GM12878 (cell line): ENCODE results near the gene OPRM1. TPM values are rescaled to one million over a fixed set of nuclear protein-coding genes. Genes with fewer than 3 reads are reported as not detected.

Source experiments
- ATAC-seq: fragments of 200-7000 bp; cut with Tn5 transposase; 3 replicates; pipeline ENCODE4 v1.9.1; 2020; ENCODE audit warnings: mild to moderate bottlenecking, moderate library complexity
- BruUV-seq: library from RNA; stranded (reverse); fragments of 400-500 nt; replicated peaks from 2 replicates; lab custom pipeline; 2021; lab: Mats Ljungman, UMichigan
- CTCF ChIA-PET: fragments of 300-600 bp; sonication (Branson Sonifier 250); formaldehyde crosslinking; extraction: SDS; loops from one replicate; lab custom pipeline; 2021; ENCODE audit warnings: inconsistent platforms; lab: Yijun Ruan, JAX
- POLR2A ChIA-PET: fragments of 350-600 bp; formaldehyde crosslinking; extraction: SDS; loops from one replicate; lab custom pipeline; 2021; ENCODE audit warnings: inconsistent platforms; lab: Charles Lee
- RAD21 ChIA-PET: fragments of 300-600 bp; sonication (Branson Sonifier 250); formaldehyde crosslinking; loops from one replicate; lab custom pipeline; 2023; ENCODE audit warnings: antibody characterized with exemption; ENCODE audit not compliant: unreplicated experiment; lab: Charles Lee
- SMC1A ChIA-PET: fragments of 300-600 bp; sonication (Branson Sonifier 250); formaldehyde crosslinking; loops from one replicate; lab custom pipeline; 2023; ENCODE audit not compliant: unreplicated experiment, uncharacterized antibody; lab: Charles Lee
- DNase-seq: peaks from one replicate; pipeline ENCODE4 v3.0.0-alpha.2; 2011; ENCODE audit warnings: low read depth, low spot score
- FAIRE-seq: peaks from 3 replicates; lab custom pipeline; 2011; peaks lifted over from hg19 to GRCh38; lab: Jason Lieb, UNC
- H2AFZ ChIP-seq: 2 replicates; pipeline ENCODE4 v1.6.0; 2011; ENCODE audit warnings: low read depth, low read length, control low read depth; ENCODE audit not compliant: control insufficient read depth
- H3K27ac ChIP-seq: 2 replicates; pipeline ENCODE4 v1.5.1; 2011; ENCODE audit warnings: control low read depth; ENCODE audit not compliant: control insufficient read depth, insufficient read depth
- H3K27me3 ChIP-seq, 2 experiments: replicated peaks in 1 of 2; 2 replicates each; pipeline versions ENCODE4 v1.6.0 to v1.6.1; 2011; ENCODE audit warnings: low read length in 1 of 2; ENCODE audit not compliant: control insufficient read depth in 2 of 2, insufficient read depth in 2 of 2
- H3K36me3 ChIP-seq, 2 experiments: 2 replicates each; pipeline ENCODE4 v1.5.1; 2011; ENCODE audit warnings: low read length in 1 of 2; ENCODE audit not compliant: control insufficient read depth in 2 of 2, insufficient read depth in 2 of 2
- H3K4me1 ChIP-seq: 2 replicates; pipeline ENCODE4 v1.6.1; 2011; ENCODE audit warnings: mild to moderate bottlenecking, low read length, moderate library complexity, mixed read lengths; ENCODE audit not compliant: control insufficient read depth, insufficient read depth
- H3K4me2 ChIP-seq: 2 replicates; pipeline ENCODE4 v1.6.0; 2011; ENCODE audit warnings: control low read depth; ENCODE audit not compliant: control insufficient read depth, insufficient read depth
- H3K4me3 ChIP-seq: fragments of 200-600 bp; sonication (generic); 2 replicates; pipeline ENCODE4 v1.5.1; 2016
- H3K79me2 ChIP-seq: 2 replicates; pipeline ENCODE4 v1.6.0; 2011; ENCODE audit warnings: low read length; ENCODE audit not compliant: control insufficient read depth, insufficient read depth
- H3K9ac ChIP-seq: 2 replicates; pipeline ENCODE4 v1.8.0; 2011; ENCODE audit warnings: low read length, control low read depth, mixed read lengths; ENCODE audit not compliant: control insufficient read depth, insufficient read depth
- H3K9me3 ChIP-seq: replicated peaks from 3 replicates; pipeline ENCODE4 v1.5.1; 2011; ENCODE audit warnings: mild to moderate bottlenecking, low read length; ENCODE audit not compliant: control insufficient read depth, insufficient read depth
- H4K20me1 ChIP-seq: 2 replicates; pipeline ENCODE4 v1.6.0; 2011; ENCODE audit not compliant: control insufficient read depth, insufficient read depth
- CBFB ChIP-seq: IDR thresholded peaks from 2 replicates; pipeline ENCODE4 v1.6.1; 2016; ENCODE audit warnings: antibody characterized with exemption, low read depth
- ESRRA ChIP-seq: IDR thresholded peaks from 2 replicates; pipeline ENCODE4 v1.6.1; 2012; ENCODE audit warnings: mild to moderate bottlenecking, low read length, improper control_type of control experiment
- MEF2A ChIP-seq: IDR thresholded peaks from 2 replicates; pipeline ENCODE4 v1.6.1; 2011; ENCODE audit warnings: low read depth, mild to moderate bottlenecking, low read length, moderate library complexity; ENCODE audit not compliant: insufficient read depth
- MXI1 ChIP-seq: fragments of 150-350 bp; IDR thresholded peaks from 2 replicates; pipeline ENCODE4 v1.6.1; 2011; ENCODE audit warnings: low read depth, mild to moderate bottlenecking, inconsistent platforms, low read length, improper control_type of control experiment
- RAD21 ChIP-seq: IDR thresholded peaks from 2 replicates; pipeline ENCODE4 v1.6.1; 2011; ENCODE audit warnings: mild to moderate bottlenecking, low read depth, low read length, moderate library complexity; ENCODE audit not compliant: insufficient read depth
- SMC3 ChIP-seq: IDR thresholded peaks from 2 replicates; pipeline ENCODE4 v1.6.1; 2011; ENCODE audit warnings: low read length, improper control_type of control experiment, borderline replicate concordance
- TBL1XR1 ChIP-seq: IDR thresholded peaks from 2 replicates; pipeline ENCODE4 v1.6.1; 2012; ENCODE audit warnings: low read depth, low read length, improper control_type of control experiment
- ZNF622 ChIP-seq: fragments of 450-650 bp; IDR thresholded peaks from 2 replicates; pipeline ENCODE4 v1.6.1; 2017; ENCODE audit warnings: mild to moderate bottlenecking, inconsistent platforms
- WGBS: methylation state at CpG from one replicate; pipeline ENCODE4 v1.1.6; 2016; ENCODE audit warnings: low lambda C conversion rate; ENCODE audit not compliant: insufficient replicate concordance, insufficient coverage; ENCODE audit errors: missing lambda C conversion rate; 5-methylcytosine and 5-hydroxymethylcytosine counted together
- in situ Hi-C: fragments of 300-500 bp; cut with MboI; formaldehyde crosslinking; loops from 9 replicates; pipeline ENCODE4 v1.14.3; 2018; ENCODE audit warnings: mixed read lengths
- intact Hi-C: fragments of 100-400 bp; cut with micrococcal nuclease; formaldehyde crosslinking; loops from one replicate; pipeline ENCODE4 v1.14.2; 2022; ENCODE audit not compliant: unreplicated experiment
- polyA plus RNA-seq, 11 experiments: library from polyadenylated mRNA; depleted of rRNA in 4 of 11; unstranded in 6 of 11; stranded (reverse) in 5 of 11; fragments of >200 nt; fragmentation: Nextera tagmentation in 4 of 11; fragmentation: Illumina TruSeq in 1 of 11; extraction: Ambion mirVana in 4 of 11; extraction: Trizol in 1 of 11; gene quantifications; 1 replicate in 1 of 11; 2 replicates in 10 of 11; pipeline versions ENCODE4 v1.2.1 to v1.2.3, GENCODE V29; 2011 to 2016; ENCODE audit warnings: inconsistent platforms in 2 of 11, missing spikeins in 2 of 11, low read depth in 1 of 11
- total RNA-seq, 4 experiments: library from RNA; depleted of rRNA in 3 of 4; stranded (reverse); fragments of >200 nt in 3 of 4; fragmentation: Illumina TruSeq in 1 of 4; extraction: Trizol in 1 of 4; gene quantifications; 2 replicates each; pipeline versions ENCODE4 v1.2.1 to v1.2.3, GENCODE V29; 2013 to 2021
- TF ChIP-seq, protein P1 (sequence below): IDR thresholded peaks from 2 replicates; pipeline ENCODE4 v1.6.1; 2012; ENCODE audit warnings: low read depth, low read length, improper control_type of control experiment
- TF ChIP-seq, protein P2 (sequence below): IDR thresholded peaks from 2 replicates; pipeline ENCODE4 v1.6.1; 2012; ENCODE audit warnings: mild to moderate bottlenecking, low read depth, low read length

OPRM1 gene
- total and polyA plus RNA-seq, 10 of the 15 experiments (the other 5 are each of a cell fraction or from before 2014, with no cell fraction given): not detected

DNA sequence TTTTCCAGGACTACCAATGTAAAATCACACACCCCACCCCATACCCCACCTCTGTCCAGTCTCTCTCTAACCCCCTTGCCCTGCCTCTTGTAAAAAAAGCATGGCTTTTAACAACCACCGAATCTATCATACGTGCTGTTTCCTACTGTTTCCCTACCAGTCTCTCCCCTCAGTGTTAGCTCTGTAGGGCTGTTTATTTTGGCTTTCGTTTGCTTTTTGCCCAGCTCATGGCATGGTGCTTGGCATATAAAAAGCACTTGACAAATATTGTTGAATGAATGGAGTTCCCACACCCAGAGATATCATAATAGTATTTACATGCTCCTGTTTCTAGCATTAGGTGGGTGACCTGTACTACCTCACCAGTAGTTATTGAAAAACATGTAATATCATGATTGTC, 148.2 kb downstream of the OPRM1 start:
- FAIRE-seq (no peak), ATAC-seq (no peak; the same call in 2 of the 3 replicates), DNase-seq (no peak)
- no peak overlapping the region for H2AFZ ChIP-seq
- H3K79me2 ChIP-seq: no peaks in the 10 kb centered on the region
- ChIA-PET POLR2A (no interaction called here), CTCF (no interaction called here), SMC1A (no interaction called here), RAD21 (no interaction called here)
- no peak overlapping the region for H3K27ac ChIP-seq
- 0 out of 4 replicates have a peak, but pooled peaks cover 0 to 1% of the 10 kb centered on the region in 2 experiments for H3K36me3 ChIP-seq
- H3K4me2 ChIP-seq: no peak overlapping the region
- H3K4me1 ChIP-seq: no peaks in the 10 kb centered on the region
- in situ Hi-C loops: no loop called here
- peaks cover 3% of the 10 kb centered on the region; the same call in 2 of the 3 replicates for H3K9me3 ChIP-seq
- no peaks in the 10 kb centered on the region for H4K20me1 ChIP-seq
- TF ChIP-seq, protein P1, sequence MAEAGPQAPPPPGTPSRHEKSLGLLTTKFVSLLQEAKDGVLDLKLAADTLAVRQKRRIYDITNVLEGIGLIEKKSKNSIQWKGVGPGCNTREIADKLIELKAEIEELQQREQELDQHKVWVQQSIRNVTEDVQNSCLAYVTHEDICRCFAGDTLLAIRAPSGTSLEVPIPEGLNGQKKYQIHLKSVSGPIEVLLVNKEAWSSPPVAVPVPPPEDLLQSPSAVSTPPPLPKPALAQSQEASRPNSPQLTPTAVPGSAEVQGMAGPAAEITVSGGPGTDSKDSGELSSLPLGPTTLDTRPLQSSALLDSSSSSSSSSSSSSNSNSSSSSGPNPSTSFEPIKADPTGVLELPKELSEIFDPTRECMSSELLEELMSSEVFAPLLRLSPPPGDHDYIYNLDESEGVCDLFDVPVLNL: no peak
- TF ChIP-seq ESRRA (no peak), MXI1 (no peak), TBL1XR1 (no peak), SMC3 (no peak), MEF2A (no peak)
- intact Hi-C loops: no loop called here
- BruUV-seq: no TSS peak
- WGBS: 83% methylated on average over 3 of the region's 3 CpGs
- no peak overlapping the region for H3K4me3 ChIP-seq
- no peaks in the 10 kb centered on the region for H3K27me3 ChIP-seq
- no peak overlapping the region for H3K9ac ChIP-seq

DNA sequence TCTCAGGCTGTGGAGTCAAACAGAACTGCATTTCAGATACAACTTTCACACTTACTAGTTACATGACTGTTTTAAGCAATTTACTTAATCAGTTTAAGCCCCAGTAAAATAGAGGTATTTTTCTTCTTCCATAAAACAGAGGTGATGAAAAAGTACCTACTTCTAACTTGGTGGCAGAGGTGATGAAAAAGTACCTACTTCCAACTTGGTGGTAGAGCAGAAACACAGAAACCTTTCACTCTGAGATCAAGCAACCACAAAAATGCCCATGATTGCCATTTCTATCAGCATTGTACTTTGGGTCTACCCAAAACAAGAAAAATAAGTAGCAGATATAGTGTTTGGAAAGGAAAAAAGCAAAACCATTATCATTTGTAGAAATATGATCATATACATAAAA, 148.7 kb downstream of the OPRM1 start:
- RAD21 ChIA-PET: no interaction called here
- Histone ChIP-seq H3K36me3 (0 out of 4 replicates have a peak, but pooled peaks cover 0 to 1% of the 10 kb centered on the region in 2 experiments), H3K27ac (no peak overlapping the region), H4K20me1 (no peaks in the 10 kb centered on the region), H3K4me2 (no peak overlapping the region), H2AFZ (no peak overlapping the region), H3K27me3 (no peaks in the 10 kb centered on the region), H3K4me1 (no peaks in the 10 kb centered on the region), H3K9me3 (peaks cover 3% of the 10 kb centered on the region; the same call in 2 of the 3 replicates), H3K9ac (no peak overlapping the region), H3K4me3 (no peak overlapping the region), H3K79me2 (no peaks in the 10 kb centered on the region)
- TF ChIP-seq CBFB (no peak), RAD21 (no peak), ZNF622 (no peak)
- TF ChIP-seq, protein P2, sequence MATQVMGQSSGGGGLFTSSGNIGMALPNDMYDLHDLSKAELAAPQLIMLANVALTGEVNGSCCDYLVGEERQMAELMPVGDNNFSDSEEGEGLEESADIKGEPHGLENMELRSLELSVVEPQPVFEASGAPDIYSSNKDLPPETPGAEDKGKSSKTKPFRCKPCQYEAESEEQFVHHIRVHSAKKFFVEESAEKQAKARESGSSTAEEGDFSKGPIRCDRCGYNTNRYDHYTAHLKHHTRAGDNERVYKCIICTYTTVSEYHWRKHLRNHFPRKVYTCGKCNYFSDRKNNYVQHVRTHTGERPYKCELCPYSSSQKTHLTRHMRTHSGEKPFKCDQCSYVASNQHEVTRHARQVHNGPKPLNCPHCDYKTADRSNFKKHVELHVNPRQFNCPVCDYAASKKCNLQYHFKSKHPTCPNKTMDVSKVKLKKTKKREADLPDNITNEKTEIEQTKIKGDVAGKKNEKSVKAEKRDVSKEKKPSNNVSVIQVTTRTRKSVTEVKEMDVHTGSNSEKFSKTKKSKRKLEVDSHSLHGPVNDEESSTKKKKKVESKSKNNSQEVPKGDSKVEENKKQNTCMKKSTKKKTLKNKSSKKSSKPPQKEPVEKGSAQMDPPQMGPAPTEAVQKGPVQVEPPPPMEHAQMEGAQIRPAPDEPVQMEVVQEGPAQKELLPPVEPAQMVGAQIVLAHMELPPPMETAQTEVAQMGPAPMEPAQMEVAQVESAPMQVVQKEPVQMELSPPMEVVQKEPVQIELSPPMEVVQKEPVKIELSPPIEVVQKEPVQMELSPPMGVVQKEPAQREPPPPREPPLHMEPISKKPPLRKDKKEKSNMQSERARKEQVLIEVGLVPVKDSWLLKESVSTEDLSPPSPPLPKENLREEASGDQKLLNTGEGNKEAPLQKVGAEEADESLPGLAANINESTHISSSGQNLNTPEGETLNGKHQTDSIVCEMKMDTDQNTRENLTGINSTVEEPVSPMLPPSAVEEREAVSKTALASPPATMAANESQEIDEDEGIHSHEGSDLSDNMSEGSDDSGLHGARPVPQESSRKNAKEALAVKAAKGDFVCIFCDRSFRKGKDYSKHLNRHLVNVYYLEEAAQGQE: no peak
- TF ChIP-seq, protein P1: no peak
- POLR2A ChIA-PET: no interaction called here
- no peak for DNase-seq
- CTCF ChIA-PET: no interaction called here
- SMC1A ChIA-PET: no interaction called here
- no TSS peak for BruUV-seq
- ATAC-seq: peak; percentile 84
- no peak for FAIRE-seq
- in situ Hi-C loops: no loop called here
- intact Hi-C loops: no loop called here
